Ascending aorta (tissue), 2 donors: ENCODE measurements around the gene C21orf58. TPM values are rescaled to one million over a fixed set of nuclear protein-coding genes. Genes with fewer than 3 reads are reported as not detected.

Experiments used
- DNase-seq, 2 donors: peaks; one replicate each; pipeline ENCODE4 v3.0.0-alpha.2; 2019; ENCODE audit warnings: low spot score in 2 of 2
- H3K27ac ChIP-seq, 2 donors: fragments of 200-600 bp; sonication (generic); one replicate each; pipeline ENCODE4 v1.5.1; 2016 to 2017; ENCODE audit warnings: mild to moderate bottlenecking in 1 of 2
- H3K27me3 ChIP-seq: fragments of 200-600 bp; sonication (generic); one replicate; pipeline ENCODE4 v1.5.1; 2017
- H3K36me3 ChIP-seq, 2 donors: fragments of 200-600 bp; sonication (generic); one replicate each; pipeline ENCODE4 v1.5.1; 2016
- H3K4me1 ChIP-seq, 2 donors: fragments of 200-600 bp; sonication (generic); one replicate each; pipeline ENCODE4 v1.5.1; 2016 to 2017; ENCODE audit warnings: mild to moderate bottlenecking in 1 of 2
- H3K4me3 ChIP-seq, 2 donors: fragments of 200-600 bp; sonication (generic); one replicate each; pipeline ENCODE4 v1.5.1; 2016 to 2017; ENCODE audit warnings: mild to moderate bottlenecking in 1 of 2
- H3K9me3 ChIP-seq, 2 donors: fragments of 200-600 bp; sonication (generic); one replicate each; pipeline ENCODE4 v1.5.1; 2016
- intact Hi-C: fragments of 100-400 bp; cut with DNase I; formaldehyde crosslinking; loops from one replicate; pipeline ENCODE4 v1.15.1; 2023
- total RNA-seq: library from RNA; depleted of rRNA; stranded (reverse); fragments of >200 nt; gene quantifications from one replicate; pipeline ENCODE4 v1.1.0, GENCODE V29; 2016
- TF ChIP-seq, protein P1 (sequence below), 3 experiments: fragments of 200-600 bp in 2 of 3; fragments of 450-650 bp in 1 of 3; sonication (generic) in 2 of 3; IDR thresholded peaks; one replicate each; pipeline ENCODE4 v1.5.1; 2016 to 2019; ENCODE audit warnings: antibody characterized with exemption in 3 of 3, mild to moderate bottlenecking in 1 of 3, moderate library complexity in 1 of 3

The C21orf58 gene
- total RNA-seq, 1 donor from 2014 or later: 3.2 TPM

DNA sequence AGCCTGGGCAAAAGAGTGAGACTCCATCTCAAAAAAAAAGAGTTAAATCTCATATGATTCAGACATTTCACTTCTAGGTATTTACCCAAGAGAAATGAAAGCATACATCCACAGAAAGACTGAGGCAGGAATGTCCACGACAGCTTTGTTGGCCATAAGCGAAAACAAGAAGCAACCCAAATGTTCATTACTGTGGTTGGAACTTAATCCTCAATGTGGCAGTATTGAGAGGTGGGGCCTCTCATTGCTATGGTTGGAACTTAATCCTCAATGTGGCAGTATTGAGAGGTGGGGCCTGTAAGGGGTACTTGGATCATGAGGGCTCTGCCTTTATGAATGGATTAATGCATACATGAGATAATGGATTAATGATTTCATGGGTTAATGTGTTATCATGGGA lies 15.2 kb downstream of the C21orf58 start:
- Histone ChIP-seq H3K9me3 (no peaks in the 10 kb centered on the region), H3K27me3 (no peaks in the 10 kb centered on the region), H3K27ac (no peak overlapping the region), H3K36me3 (peaks cover 0 to 4% of the 10 kb centered on the region in 2 donors), H3K4me1 (no peaks in the 10 kb centered on the region), H3K4me3 (no peak overlapping the region)
- DNase-seq: no peak
- TF ChIP-seq, protein P1, sequence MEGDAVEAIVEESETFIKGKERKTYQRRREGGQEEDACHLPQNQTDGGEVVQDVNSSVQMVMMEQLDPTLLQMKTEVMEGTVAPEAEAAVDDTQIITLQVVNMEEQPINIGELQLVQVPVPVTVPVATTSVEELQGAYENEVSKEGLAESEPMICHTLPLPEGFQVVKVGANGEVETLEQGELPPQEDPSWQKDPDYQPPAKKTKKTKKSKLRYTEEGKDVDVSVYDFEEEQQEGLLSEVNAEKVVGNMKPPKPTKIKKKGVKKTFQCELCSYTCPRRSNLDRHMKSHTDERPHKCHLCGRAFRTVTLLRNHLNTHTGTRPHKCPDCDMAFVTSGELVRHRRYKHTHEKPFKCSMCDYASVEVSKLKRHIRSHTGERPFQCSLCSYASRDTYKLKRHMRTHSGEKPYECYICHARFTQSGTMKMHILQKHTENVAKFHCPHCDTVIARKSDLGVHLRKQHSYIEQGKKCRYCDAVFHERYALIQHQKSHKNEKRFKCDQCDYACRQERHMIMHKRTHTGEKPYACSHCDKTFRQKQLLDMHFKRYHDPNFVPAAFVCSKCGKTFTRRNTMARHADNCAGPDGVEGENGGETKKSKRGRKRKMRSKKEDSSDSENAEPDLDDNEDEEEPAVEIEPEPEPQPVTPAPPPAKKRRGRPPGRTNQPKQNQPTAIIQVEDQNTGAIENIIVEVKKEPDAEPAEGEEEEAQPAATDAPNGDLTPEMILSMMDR (IDR thresholded peaks at IDR 0.05): no peak
- intact Hi-C loops: no loop called here

DNA sequence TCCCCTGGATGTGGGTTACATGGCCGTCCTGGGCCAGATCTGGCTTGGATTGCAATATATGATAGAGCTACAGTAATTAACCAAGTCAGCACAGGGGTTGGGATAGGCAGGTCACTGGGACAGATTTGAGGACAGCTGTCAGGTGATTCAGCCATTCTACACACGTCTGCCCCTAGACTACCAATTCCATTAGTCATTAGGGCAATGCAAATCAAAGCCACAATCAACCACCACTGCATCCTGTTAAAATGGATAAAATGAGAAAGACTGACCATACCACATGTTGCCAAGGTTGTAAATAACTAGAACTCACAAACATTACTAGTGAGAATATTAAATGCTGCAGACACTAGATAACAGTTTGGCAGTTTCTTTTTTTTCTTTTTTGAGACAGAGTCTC lies 16.0 kb downstream of the C21orf58 start:
- peaks cover 0 to 4% of the 10 kb centered on the region in 2 donors for H3K36me3 ChIP-seq
- no peaks in the 10 kb centered on the region for H3K9me3 ChIP-seq
- TF ChIP-seq, protein P1 (IDR thresholded peaks at IDR 0.05): no peak
- intact Hi-C loops: no loop called here
- no peaks in the 10 kb centered on the region for H3K27me3 ChIP-seq
- no peaks in the 10 kb centered on the region for H3K4me1 ChIP-seq
- DNase-seq: no peak
- no peak overlapping the region for H3K4me3 ChIP-seq
- H3K27ac ChIP-seq: no peak overlapping the region

- no peaks in the 10 kb centered on the region for H3K9me3 ChIP-seq
- intact Hi-C loops: no loop called here
- no peak overlapping the region for H3K27ac ChIP-seq
- no peak for DNase-seq
- no peaks in the 10 kb centered on the region for H3K27me3 ChIP-seq
- no peak overlapping the region for H3K4me3 ChIP-seq
- H3K36me3 ChIP-seq: peaks cover 4 to 5% of the 10 kb centered on the region in 2 donors
- TF ChIP-seq, protein P1 (IDR thresholded peaks at IDR 0.05): no peak
- H3K4me1 ChIP-seq: no peaks in the 10 kb centered on the region
These were observed 18.7 kb downstream of the C21orf58 start for GRCh38 chr21:46304955-46305354.

GRCh38 chr21:46304437-46304836 lies 19.2 kb downstream of the C21orf58 start:
- TF ChIP-seq, protein P1 (IDR thresholded peaks at IDR 0.05): no peak

DNA sequence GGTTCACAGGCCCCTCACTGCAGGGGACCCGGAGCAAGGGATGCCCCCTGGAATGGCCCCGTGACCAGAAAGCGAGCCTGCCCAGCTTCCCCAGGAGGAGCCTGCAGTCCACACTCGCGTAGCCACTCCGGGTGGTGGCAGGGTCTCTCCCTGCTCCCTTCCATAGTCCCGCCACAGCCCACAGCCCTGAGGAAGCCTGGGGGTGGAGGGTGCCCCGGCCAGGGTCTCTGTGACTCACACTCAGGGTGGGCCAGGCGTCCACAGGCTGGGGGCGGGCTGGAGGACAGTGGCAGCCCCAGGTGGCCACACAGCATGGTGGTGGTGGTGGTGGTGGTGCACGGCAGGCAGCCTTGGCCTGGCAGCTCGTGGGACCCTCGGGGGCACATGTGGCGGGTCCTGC lies 21.9 kb downstream of the C21orf58 start:
- Histone ChIP-seq H3K27me3 (no peaks in the 10 kb centered on the region), H3K9me3 (no peaks in the 10 kb centered on the region), H3K27ac (no peak overlapping the region), H3K4me1 (peaks cover 0 to 4% of the 10 kb centered on the region in 2 donors), H3K4me3 (no peak overlapping the region), H3K36me3 (peaks cover 4 to 8% of the 10 kb centered on the region in 2 donors)
- intact Hi-C loops: no loop called here
- DNase-seq: no peak
- TF ChIP-seq, protein P1 (IDR thresholded peaks at IDR 0.05): no peak

More at GRCh38 chr21:46304437-46304836, 19.2 kb downstream of the C21orf58 start:
- no peak overlapping the region for H3K4me3 ChIP-seq
- no peak for DNase-seq
- no peaks in the 10 kb centered on the region for H3K4me1 ChIP-seq
- no peaks in the 10 kb centered on the region for H3K9me3 ChIP-seq
- H3K36me3 ChIP-seq: peaks cover 4 to 8% of the 10 kb centered on the region in 2 donors
- intact Hi-C loops: no loop called here
- no peak overlapping the region for H3K27ac ChIP-seq
- no peaks in the 10 kb centered on the region for H3K27me3 ChIP-seq

DNA sequence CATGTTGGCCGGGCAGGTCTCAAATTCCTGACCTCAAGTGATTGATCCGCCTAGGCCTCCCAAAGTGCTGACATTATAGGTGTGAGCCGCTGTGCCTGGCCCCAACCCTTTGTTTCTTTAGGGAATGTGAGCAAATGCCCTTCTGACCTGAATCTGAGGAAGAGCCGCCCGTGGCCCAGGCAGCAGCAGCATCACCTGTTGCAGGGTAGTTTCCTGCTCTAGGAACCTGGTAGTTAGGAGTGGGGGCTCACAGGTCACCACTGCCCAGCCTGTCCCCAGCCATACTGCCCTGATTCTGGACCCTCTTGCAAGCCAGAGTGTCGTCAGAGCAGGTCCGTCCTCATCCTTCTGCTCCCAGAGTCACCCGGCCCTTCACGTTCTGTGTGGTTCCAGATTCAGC lies 24.5 kb downstream of the C21orf58 start:
- no peak for DNase-seq
- Histone ChIP-seq H3K4me3 (no peak overlapping the region), H3K9me3 (no peaks in the 10 kb centered on the region), H3K27me3 (no peaks in the 10 kb centered on the region), H3K4me1 (peaks cover 0 to 4% of the 10 kb centered on the region in 2 donors), H3K27ac (no peak overlapping the region), H3K36me3 (peaks cover 0 to 8% of the 10 kb centered on the region in 2 donors)
- intact Hi-C loops: no loop called here
- TF ChIP-seq, protein P1 (IDR thresholded peaks at IDR 0.05): no peak
